NCI-H2196 (cell line): ENCODE data around the gene CD27.
"Not testable (repeated sequence)": the region's sequence is repeated elsewhere in the genome, so short reads cannot be mapped to it uniquely, and the experiment has no call there.

Source experiments
- DNase-seq: peaks from one replicate; lab custom pipeline; 2025; ENCODE audit not compliant: unreplicated experiment; lab: John Stamatoyannopoulos, UW

The CD27 gene

DNA sequence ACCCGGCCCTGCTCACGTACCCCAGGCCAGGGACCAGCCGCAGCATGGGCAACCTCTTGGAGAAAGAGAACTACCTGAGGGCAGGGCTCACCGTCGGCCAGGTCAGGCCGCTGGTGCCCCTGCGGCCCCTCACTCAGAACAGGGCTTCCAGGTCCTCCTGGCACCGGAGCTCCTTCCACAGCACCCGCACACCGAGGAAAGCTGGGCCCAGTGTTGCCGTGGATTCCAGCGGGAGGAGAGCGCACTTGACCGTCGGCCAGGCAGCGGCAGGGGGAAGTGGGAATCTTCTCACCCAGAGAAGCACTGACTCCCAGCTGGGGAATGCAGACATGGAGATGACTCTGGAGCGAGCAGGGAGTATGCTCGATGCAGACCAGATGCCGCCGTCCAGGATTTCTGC lies 33.7 kb downstream of the CD27 start:
- no peak for DNase-seq

DNA sequence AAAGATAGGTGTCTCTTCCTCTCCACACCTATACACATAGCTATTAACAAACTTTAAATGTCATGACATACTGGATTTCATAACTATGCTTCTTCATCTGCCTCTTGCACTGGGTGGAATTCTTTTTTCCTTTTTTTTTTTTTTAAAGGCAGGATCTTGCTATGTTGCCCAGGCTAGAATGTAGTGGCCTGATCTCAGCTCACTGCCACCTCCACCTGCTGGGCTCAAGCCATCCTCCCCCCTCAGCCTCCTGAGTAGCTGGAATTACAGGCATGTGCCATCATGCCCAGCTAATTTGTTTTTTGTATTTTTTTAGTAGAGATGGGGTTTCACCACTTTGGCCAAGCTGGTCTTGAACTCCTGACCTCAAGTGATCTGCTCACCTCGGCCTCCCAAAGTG lies 43.5 kb downstream of the CD27 start:
- DNase-seq: no peak

- no peak for DNase-seq
These were observed 44.7 kb downstream of the CD27 start for GRCh38 chr12:6489449-6489848.

GRCh38 chr12:6490673-6491072 lies 45.9 kb downstream of the CD27 start:
- not testable (repeated sequence) for DNase-seq

GRCh38 chr12:6492838-6493496 lies 48.2 kb downstream of the CD27 start, which contains the start of gene MRPL51:
TSS of gene MRPL51 (minus strand) at chr12:6493262. CDS start at chr12:6493136, 126 bp downstream.
- peak; percentile 88 for DNase-seq

DNA sequence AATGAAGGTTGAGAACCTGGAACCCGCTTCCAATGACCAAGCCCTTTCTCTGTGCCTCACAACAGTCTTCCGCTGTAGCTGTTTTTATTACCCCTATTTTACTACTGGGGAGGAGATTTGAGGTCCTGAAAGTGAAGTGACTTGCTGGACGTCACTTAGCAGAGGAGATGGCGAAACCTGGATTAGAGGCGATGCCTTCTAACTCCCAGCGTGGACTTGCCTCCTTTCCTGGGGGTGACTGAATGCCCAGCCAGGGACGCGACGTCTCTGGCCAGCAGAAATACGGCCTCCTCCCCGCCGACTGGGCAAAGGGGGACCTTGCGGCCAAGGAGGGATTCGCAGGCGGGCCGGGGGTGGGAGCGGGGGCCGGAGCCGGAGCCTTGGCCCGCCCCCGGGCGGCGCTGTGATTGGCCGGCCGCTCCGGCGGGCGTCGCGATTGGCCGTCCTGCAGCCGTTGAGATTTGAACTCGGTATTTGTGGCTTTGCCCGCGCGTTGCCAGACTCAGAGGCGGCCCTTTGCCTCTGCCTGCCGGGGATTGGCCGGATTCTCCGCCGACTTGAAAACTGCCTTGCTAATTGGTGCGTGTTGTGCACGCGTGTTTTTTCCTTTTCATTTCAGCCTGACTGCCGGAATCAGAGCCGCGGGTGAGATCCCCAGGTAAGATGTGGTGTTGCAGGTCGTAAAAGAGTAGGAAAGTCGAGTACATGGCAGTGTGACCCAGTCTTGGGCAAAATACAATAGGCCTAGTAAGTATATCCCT lies 48.9 kb downstream of the CD27 start, which contains the start of gene NCAPD2:
Gene NCAPD2 (plus strand): TSS at position 606 of the 761 bp plus-strand sequence. CDS start 997 bp downstream, outside the sequence.
- DNase-seq: peak; percentile 80

- no peak for DNase-seq
These were observed 49.5 kb downstream of the CD27 start for GRCh38 chr12:6494258-6494743.

- DNase-seq: no peak
These were observed 50.2 kb downstream of the CD27 start for GRCh38 chr12:6494968-6495367.

DNA sequence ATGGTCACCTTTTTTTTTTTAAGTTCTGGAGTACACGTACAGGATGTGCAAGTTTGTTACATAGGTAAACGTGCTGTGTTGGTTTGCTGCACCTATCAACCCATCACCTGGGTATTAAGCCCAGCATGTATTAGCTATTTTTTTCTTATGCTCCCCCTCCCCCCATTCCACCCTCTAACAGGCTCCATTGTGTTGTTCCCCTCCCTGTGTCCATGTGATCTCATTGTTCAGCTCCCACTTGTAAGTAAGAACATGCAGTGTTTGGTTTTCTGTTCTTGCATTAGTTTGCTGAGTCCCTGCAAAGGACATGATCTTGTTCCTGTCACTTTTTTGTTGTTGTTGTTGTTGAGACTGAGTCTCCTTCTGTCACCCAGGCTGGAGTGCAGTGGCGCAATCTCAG lies 52.5 kb downstream of the CD27 start:
- not testable (repeated sequence) for DNase-seq

DNA sequence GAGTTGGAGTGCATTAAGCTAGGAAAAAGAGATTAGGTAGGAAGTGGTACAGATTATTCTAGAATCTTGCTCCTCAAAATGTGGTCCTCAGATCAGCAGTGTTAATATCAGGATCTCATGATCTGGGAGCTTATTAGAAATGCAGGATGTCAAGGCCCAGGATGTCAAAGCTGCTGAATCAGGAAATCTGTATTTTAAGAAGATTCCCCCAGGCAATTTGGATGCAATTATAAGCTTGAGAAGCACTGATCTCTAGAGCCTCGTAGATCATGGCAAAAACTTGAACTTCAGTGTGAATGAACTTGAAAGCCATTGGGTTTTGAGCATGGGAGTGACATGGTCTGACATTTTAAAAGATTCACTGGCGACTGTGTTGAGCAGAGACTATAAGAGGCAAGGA lies 55.7 kb downstream of the CD27 start:
- DNase-seq: no peak
